ENCODE data around the gene PKP3. TPM values are rescaled to one million over a fixed set of nuclear protein-coding genes. Genes with fewer than 3 reads are reported as not detected.
A peak's percentile ranks its signal among the peaks of the same experiment; 100 is the strongest.

Gene PKP3
- total RNA-seq, 1 donor from 2014 or later, result 65.7 TPM

DNA sequence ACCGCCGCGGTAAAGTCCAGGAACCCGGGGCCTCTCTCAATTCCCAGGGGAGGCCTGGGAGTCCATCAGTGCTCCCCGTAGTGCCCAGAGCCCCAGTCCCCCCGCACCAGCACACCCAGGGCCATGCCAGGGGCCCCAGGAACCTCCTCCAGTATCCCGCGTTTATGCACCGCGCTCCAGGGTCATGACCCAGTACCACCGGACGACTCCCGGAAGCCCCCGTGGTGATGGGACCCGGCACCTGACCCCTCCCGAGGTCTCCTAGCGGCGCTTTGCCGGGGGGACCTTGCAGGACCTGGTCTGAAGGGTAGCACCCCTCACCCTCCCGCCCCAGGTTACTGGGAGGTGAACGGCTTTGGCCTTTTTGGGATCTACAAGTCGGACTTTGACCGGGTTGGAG, 13.5 kb upstream of the PKP3 start:
- DNase-seq (ENCODE audit: low spot score in 2 of 2, unreplicated experiment in 2 of 2), result no peak
- no peaks in the 10 kb centered on the region for H3K9me3 Mint-ChIP-seq
- no peaks in the 10 kb centered on the region for H3K4me1 Mint-ChIP-seq

DNA sequence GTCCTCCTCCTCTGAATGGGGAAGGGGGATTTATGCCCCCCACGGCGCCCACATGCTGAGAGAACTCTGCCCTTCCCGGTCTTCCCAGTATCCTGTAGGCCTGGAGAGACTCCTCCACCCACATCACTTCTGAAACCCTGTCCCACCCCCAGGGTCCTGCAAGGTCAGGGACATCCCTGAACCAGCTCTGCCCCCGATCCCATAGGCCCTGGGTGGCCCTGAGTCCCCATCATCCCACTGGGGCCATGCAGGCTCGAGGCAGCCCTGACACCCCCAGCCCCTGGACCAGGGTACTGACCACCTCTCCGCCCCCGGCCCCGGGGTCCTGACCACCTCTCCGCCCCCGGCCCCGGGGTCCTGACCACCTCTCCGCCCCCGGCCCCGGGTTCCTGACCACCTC, 13.0 kb upstream of the PKP3 start:
- no peak for DNase-seq (ENCODE audit: low spot score in 2 of 2, unreplicated experiment in 2 of 2)
- Mint-ChIP-seq H3K27me3 (ENCODE audit: low read depth) (no peaks in the 10 kb centered on the region), H3K4me1 (no peaks in the 10 kb centered on the region), H3K27ac (no peak overlapping the region), H3K9me3 (no peaks in the 10 kb centered on the region), H3K4me3 (no peak overlapping the region), H3K36me3 (peaks cover 28% of the 10 kb centered on the region)
- TF ChIP-seq, protein P1, sequence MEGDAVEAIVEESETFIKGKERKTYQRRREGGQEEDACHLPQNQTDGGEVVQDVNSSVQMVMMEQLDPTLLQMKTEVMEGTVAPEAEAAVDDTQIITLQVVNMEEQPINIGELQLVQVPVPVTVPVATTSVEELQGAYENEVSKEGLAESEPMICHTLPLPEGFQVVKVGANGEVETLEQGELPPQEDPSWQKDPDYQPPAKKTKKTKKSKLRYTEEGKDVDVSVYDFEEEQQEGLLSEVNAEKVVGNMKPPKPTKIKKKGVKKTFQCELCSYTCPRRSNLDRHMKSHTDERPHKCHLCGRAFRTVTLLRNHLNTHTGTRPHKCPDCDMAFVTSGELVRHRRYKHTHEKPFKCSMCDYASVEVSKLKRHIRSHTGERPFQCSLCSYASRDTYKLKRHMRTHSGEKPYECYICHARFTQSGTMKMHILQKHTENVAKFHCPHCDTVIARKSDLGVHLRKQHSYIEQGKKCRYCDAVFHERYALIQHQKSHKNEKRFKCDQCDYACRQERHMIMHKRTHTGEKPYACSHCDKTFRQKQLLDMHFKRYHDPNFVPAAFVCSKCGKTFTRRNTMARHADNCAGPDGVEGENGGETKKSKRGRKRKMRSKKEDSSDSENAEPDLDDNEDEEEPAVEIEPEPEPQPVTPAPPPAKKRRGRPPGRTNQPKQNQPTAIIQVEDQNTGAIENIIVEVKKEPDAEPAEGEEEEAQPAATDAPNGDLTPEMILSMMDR (IDR thresholded peaks at IDR 0.05; ENCODE audit: unreplicated experiment), result no peak

More for the DNA sequence above, 13.5 kb upstream of the PKP3 start:
- H3K27ac Mint-ChIP-seq, result no peak overlapping the region
- TF ChIP-seq, protein P1 (IDR thresholded peaks at IDR 0.05; ENCODE audit: unreplicated experiment), result no peak
- peaks cover 28% of the 10 kb centered on the region for H3K36me3 Mint-ChIP-seq
- no peak overlapping the region for H3K4me3 Mint-ChIP-seq
- H3K27me3 Mint-ChIP-seq (ENCODE audit: low read depth), result no peaks in the 10 kb centered on the region

DNA sequence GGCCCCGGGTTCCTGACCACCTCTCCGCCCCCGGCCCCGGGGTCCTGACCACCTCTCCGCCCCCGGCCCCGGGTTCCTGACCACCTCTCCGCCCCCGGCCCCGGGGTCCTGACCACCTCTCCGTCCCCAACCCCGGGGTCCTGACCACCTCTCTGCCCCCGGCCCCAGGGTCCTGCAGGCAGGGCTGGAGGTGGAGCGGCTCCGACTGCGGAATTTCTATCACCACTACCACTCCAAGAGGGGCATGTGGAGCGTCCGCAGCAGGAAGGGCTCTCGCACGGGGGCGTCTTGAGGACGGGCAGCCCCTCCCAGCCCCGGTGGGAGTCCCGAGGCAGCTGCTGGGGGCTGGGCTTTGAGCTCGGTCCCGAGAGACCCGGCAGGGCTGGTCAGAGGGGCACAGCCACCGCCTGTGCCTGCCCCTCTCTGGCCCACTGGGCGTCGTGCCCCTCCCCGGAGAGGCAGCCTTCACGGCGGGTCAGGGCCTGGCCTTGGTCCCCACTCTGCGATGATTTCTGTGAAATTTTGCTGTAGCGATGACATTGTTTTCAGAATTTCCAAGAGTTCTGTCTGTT, 12.4 kb upstream of the PKP3 start:
- Mint-ChIP-seq H3K27me3 (ENCODE audit: low read depth) (no peaks in the 10 kb centered on the region), H3K4me3 (no peak overlapping the region), H3K4me1 (no peaks in the 10 kb centered on the region), H3K36me3 (peaks cover 28% of the 10 kb centered on the region), H3K9me3 (peaks cover under 1% of the 10 kb centered on the region), H3K27ac (no peak overlapping the region)
- no peak for DNase-seq (ENCODE audit: low spot score in 2 of 2, unreplicated experiment in 2 of 2)
- TF ChIP-seq, protein P1 (IDR thresholded peaks at IDR 0.05; ENCODE audit: unreplicated experiment), result no peak

DNA sequence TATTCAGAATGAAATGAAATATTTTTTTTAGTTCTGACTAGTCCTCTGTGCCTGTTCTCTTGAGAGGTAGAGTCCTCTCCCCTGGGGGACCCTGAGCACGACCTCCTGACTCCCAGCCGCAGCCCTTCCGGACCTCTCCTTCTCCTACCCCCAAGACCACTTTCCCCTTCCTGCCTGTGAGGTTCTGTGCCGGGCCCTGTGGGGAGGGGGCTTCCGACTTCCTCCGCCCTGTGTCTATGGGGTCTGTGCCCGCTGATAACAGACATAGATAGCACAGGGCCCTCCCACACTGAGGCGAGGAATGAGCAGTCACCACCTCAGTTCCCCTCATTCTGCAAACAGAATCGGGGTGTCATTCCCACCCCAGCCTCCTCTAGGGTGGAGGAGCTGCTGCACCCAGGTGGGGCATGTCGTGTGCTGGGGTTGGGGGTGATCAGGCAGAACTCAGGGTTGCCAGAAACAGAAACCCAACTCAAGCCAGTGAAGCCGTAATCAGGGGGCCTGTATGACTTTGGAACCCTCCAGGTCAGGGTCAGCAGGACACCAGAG, 11.9 kb upstream of the PKP3 start:
- TF ChIP-seq, protein P1 (IDR thresholded peaks at IDR 0.05; ENCODE audit: unreplicated experiment), result no peak
- Mint-ChIP-seq H3K4me3 (no peak overlapping the region), H3K4me1 (no peaks in the 10 kb centered on the region), H3K9me3 (peaks cover 6% of the 10 kb centered on the region), H3K36me3 (peaks cover 30% of the 10 kb centered on the region), H3K27me3 (ENCODE audit: low read depth) (no peaks in the 10 kb centered on the region), H3K27ac (peak overlapping the region; percentile 6)
- no peak for DNase-seq (ENCODE audit: low spot score in 2 of 2, unreplicated experiment in 2 of 2)

DNA sequence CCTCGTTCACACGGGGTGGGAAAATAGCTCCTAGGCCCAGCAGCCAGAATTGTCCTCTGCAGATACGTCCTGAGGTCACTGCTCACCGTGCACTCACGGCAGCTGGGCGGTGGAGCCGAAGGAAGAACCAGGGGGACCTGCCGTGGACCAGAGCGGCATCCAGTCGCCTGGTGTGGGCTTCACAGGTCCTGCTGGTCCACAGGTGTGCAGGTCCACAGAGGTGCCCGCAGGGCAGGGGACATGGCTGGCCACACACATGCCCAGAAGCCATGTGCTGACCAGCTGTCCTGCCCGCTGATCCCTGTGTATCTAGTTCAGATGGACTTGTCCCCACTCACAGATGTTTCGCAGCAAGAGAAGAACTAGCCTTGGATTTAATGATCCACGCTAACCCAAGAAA, 10.6 kb upstream of the PKP3 start:
- H3K4me1 Mint-ChIP-seq, result peaks cover 8% of the 10 kb centered on the region
- H3K4me3 Mint-ChIP-seq, result no peak overlapping the region
- DNase-seq (ENCODE audit: low spot score in 2 of 2, unreplicated experiment in 2 of 2), result no peak
- TF ChIP-seq, protein P1 (IDR thresholded peaks at IDR 0.05; ENCODE audit: unreplicated experiment), result no peak
- H3K27ac Mint-ChIP-seq, result peak overlapping the region; percentile 11
- peaks cover 20% of the 10 kb centered on the region for H3K36me3 Mint-ChIP-seq
- peaks cover 9% of the 10 kb centered on the region for H3K9me3 Mint-ChIP-seq
- peaks cover 2% of the 10 kb centered on the region for H3K27me3 Mint-ChIP-seq (ENCODE audit: low read depth)

Data from mesothelial cell of epicardium (in vitro differentiated cells).